ENCODE results near the gene SMPD3.

DNA sequence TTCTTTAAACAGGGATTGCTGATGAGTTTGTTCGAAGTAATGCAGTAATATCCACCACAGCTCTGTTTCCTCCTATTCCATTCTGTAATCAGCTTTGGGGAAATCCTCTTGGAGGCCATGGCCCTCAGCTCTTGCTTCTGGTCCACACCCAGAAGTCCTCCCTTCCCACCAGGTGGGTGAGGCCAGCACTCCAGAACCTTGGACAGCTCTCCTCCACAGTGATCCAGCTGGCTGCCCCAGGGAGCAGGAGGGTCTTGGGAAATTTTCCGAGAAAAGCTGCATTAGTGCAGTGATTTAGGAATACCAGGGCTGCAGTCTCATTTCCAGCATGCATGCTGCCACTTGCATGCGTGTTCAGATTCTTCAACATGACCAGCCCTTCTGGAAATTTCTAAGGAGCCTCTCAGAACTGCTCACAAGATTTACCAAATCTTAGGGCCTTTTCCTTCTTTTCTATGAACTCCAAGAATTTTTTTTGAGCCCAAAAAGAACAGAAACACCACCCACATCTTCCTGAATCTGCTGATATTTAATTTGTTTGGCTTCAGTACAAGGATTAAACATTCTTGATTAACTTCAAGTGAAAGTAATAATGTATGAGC is 4.2 kb downstream of the SMPD3 start:
- no peak for TF ChIP-seq POLR2AphosphoS5 (IDR thresholded peaks at IDR 0.05; ENCODE audit: low read depth, low read length)
- no peak for TF ChIP-seq SIN3A (IDR thresholded peaks at IDR 0.05; ENCODE audit: borderline replicate concordance, insufficient read depth, low read length)
- TF ChIP-seq TAF1 (IDR thresholded peaks at IDR 0.05; ENCODE audit: borderline replicate concordance, insufficient read depth, low read length) = no peak
